Measurements from ENCODE around the gene RPL18.

The RPL18 gene

GRCh38 chr19:48637449-48637947, 18.5 kb upstream of the RPL18 start (continued):
- peak; percentile 84; the same call in 1 of the 2 replicates for TF ChIP-seq INSM2 (tag by site-specific recombination; IDR thresholded peaks at IDR 0.05)
- peak; percentile 97 for TF ChIP-seq KLF10 (tag by site-specific recombination; IDR thresholded peaks at IDR 0.05)
- TF ChIP-seq ZNF580 (tag by site-specific recombination; IDR thresholded peaks at IDR 0.05), result no peak
- TF ChIP-seq ZNF394 (tag by site-specific recombination; IDR thresholded peaks at IDR 0.05; ENCODE audit: borderline replicate concordance), result no peak
- TF ChIP-seq ZNF174 (tag by site-specific recombination; IDR thresholded peaks at IDR 0.05), result no peak
- no peak for TF ChIP-seq ZNF530 (tag by site-specific recombination; IDR thresholded peaks at IDR 0.05; ENCODE audit: low read depth)
- TF ChIP-seq ZNF768 (tag by site-specific recombination; IDR thresholded peaks at IDR 0.05), result no peak
- peak; percentile 74 for TF ChIP-seq ZBTB17 (tag by site-specific recombination; IDR thresholded peaks at IDR 0.05)
- no peak for TF ChIP-seq ZBTB11 (tag by site-specific recombination; conservative IDR thresholded peaks at IDR 0.05; ENCODE audit: low read depth)
- TF ChIP-seq ZNF449 (tag by site-specific recombination; IDR thresholded peaks at IDR 0.05), result 0 out of 2 replicates have a peak, but pooled peaks have one; percentile 26
- TF ChIP-seq ZNF621 (tag by site-specific recombination; IDR thresholded peaks at IDR 0.05), result no peak
- peak; percentile 1; the same call in 1 of the 2 replicates for TF ChIP-seq ZNF362 (tag by site-specific recombination; IDR thresholded peaks at IDR 0.05)
- no peak for TF ChIP-seq ZFP37 (tag by site-specific recombination; IDR thresholded peaks at IDR 0.05)
- peak; percentile 68; the same call in 1 of the 2 replicates for TF ChIP-seq GLIS1 (tag by site-specific recombination; IDR thresholded peaks at IDR 0.05)
- no peak for TF ChIP-seq ZNF175 (tag by site-specific recombination; IDR thresholded peaks at IDR 0.05)
- TF ChIP-seq ZNF114 (tag by site-specific recombination; IDR thresholded peaks at IDR 0.05), result no peak
- TF ChIP-seq ZNF830 (tag by site-specific recombination; IDR thresholded peaks at IDR 0.05; ENCODE audit: low read depth), result no peak

- ChIA-PET CTCF (interaction anchor here (0.9 to 1.1 kb wide), 2 partner anchors 9 to 48 kb away, joined by 4 read pairs; partner anchors contain the start of gene CA11), POLR2A (interaction anchor here (1.0 to 2.7 kb wide), 3 partner anchors 9 to 18 kb away, joined by 3 to 22 read pairs (median 6); partner anchors contain the start of genes CA11, RPL18 and SPHK2)
- peaks cover 23% of the 10 kb centered on the region for H3K4me1 ChIP-seq (ENCODE audit: control insufficient read depth, insufficient read depth, low read length)
- peak within 1 kb of the TSS; percentile 42 for H3K4me3 ChIP-seq (ENCODE audit: low read depth, low read length)
- peaks cover 5 to 10% of the 10 kb centered on the region in 2 experiments; a peak in 2 of 3 replicates for H3K36me3 ChIP-seq (ENCODE audit: control insufficient read depth in 2 of 2, insufficient read depth in 1 of 2, low read length in 2 of 2)
- H3K9me3 ChIP-seq (ENCODE audit: control insufficient read depth, insufficient read depth, low read depth, low read length), result no peaks in the 10 kb centered on the region
- H3K27ac ChIP-seq (ENCODE audit: extremely low read depth, low read depth, low read length), result peak within 1 kb of the TSS; percentile 85
- TF ChIP-seq ZNF114 (tag by site-specific recombination; IDR thresholded peaks at IDR 0.05) (no peak), HOXD13 (CRISPR knock-in tag; IDR thresholded peaks at IDR 0.05; ENCODE audit: borderline replicate concordance) (no peak), ZNF837 (tag by site-specific recombination; IDR thresholded peaks at IDR 0.05) (no peak), SCRT1 (tag by site-specific recombination; IDR thresholded peaks at IDR 0.05; ENCODE audit: borderline replicate concordance) (no peak), ZBTB44 (tag by site-specific recombination; IDR thresholded peaks at IDR 0.05) (peak; percentile 94), ZNF544 (tag by site-specific recombination; IDR thresholded peaks at IDR 0.05) (no peak), YY2 (tag by site-specific recombination; IDR thresholded peaks at IDR 0.05) (no peak; the same call in 1 of the 2 replicates), ZFP69B (tag by site-specific recombination; IDR thresholded peaks at IDR 0.05) (no peak), ZNF473 (tag by site-specific recombination; IDR thresholded peaks at IDR 0.05) (no peak), ZNF791 (tag by site-specific recombination; IDR thresholded peaks at IDR 0.05) (no peak), ZNF501 (tag by site-specific recombination; IDR thresholded peaks at IDR 0.05) (peak; percentile 26; the same call in 1 of the 2 replicates)
Measured at GRCh38 chr19:48636859-48637448, 18.0 kb upstream of the RPL18 start, which contains the start of gene DBP. DBP (minus strand) TSS chr19:48637379; CDS start chr19:48636994, 385 bp downstream.

Data from HEK293 (cell line).